Stimulated activated CD8-positive, alpha-beta memory T cell treated with anti-CD3 and anti-CD28 coated beads, Interleukin-4, amount 100 ng/mL, for 48 hours (primary cell): ENCODE measurements around the gene DBN1.

Experiments used
- DNase-seq: peaks from one replicate; pipeline ENCODE4 v3.0.0-alpha.2; 2020

Gene DBN1

DNA sequence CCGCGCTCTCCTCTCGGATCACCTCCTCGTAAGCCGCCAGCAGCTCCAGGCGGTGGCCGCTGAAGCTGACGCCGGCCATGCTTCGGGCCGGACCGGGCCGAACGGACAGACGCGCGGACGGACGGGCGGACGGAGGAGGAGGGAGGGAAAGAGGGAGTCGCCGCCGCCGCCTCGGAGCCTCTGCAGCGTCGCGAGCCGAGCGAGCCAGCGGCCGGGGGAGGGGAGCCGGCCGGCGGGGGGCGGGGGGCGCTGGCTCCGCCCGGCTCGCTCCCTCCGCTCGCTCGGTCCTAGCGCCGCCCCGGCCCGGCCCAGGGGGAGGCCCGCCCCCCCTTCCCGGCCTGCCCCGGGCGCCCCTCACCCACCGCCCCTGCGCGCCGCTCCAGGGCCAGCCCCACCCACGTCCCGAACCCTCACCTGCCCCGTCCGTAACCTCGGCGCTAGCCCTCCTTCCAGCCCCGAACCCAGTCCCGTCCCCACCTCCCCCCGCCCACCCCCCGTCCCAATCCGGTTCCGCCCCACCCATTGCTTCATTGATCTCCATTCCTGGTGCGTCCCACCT, at the start of gene DBN1:
Gene DBN1, minus strand, starts transcription at position 192 of the 559 bp plus-strand sequence. Its CDS starts 113 bp downstream, at position 79.
- no peak for DNase-seq

DNA sequence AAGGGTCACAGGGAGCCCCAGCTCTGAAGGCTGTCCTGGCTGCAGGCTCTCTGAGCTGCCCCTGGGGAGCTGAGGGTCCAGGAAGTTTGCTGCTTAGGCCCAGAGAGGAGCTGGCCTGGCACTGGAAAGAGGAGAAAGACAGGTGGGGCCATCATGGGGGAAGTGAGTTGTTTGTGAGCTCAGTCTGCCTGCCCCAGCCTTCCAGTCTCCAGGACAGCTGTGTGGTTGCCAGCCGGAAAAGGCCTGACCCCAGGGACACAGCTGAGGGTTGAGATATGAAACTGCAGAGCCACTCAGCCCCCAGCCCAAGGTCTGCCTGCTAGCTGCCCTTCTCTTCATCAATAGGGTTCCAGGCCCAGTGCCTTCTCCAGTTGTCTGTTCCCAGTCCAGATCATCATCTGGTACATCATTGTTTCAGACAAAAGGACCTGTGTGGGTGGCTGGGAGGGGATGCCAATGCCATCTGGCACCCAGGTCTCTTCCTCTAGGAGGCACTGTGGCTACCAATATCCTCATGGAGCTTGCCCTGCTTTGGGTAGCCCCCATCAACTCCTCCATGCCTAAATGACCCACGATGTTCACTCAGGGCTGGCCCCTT, 47.6 kb upstream of the DBN1 start:
- DNase-seq: no peak

DNA sequence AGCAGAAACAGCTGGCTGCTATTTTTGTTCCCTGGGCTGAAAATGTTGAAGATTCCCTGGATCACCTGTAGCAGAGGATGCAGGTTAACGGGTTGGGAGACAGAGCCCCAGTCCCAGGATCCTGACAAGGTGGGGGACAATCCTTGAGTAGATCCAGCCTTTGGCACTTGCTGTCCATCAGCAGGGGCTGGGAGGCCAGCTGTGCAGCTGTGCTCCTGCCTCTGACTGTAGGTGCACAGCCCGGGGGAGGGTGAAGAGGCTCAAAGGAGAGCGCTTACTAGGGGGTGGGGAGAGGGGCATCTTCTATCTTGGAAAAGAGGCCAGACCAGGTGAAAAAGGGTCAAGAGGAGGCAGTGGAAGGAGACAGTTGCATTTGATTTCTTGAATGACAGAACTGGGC, 46.8 kb upstream of the DBN1 start:
- no peak for DNase-seq

DNA sequence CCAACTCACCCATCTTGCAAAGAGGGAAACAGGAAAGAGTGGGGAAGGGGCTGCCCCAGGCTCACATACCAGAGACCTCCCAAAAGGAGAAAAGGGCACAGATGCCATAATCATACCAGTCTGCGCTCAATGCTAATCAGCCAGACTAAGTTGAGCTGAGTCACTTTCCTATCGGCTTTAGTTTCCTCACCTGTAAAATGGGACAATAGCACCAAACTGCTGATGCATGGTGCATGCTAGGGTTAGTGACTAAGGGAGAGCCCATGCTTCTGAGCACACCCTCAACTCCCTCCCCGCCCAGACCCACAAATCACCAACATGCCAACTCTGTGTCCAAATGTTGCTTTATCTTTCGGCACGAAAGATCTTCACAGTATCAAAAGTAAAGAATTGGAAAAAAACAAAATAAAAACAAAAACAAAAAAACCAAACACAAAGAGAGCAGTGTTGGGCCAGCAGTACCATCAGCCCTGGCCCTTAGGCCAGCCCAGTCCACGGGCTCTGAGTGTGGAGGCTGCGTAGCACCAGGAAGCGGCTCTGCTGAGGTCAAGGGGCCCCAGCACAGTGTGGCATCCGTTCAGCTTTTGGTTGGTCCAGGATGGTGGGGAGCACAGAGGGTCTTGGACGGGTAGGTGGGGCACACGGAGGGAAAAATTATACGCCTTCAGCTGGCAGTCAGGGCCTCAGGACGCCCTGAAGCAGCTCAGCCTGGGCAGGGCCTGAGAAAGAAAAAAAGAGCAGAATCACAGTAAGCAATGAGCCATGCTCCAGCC, 46.2 kb upstream of the DBN1 start:
- DNase-seq: no peak

DNA sequence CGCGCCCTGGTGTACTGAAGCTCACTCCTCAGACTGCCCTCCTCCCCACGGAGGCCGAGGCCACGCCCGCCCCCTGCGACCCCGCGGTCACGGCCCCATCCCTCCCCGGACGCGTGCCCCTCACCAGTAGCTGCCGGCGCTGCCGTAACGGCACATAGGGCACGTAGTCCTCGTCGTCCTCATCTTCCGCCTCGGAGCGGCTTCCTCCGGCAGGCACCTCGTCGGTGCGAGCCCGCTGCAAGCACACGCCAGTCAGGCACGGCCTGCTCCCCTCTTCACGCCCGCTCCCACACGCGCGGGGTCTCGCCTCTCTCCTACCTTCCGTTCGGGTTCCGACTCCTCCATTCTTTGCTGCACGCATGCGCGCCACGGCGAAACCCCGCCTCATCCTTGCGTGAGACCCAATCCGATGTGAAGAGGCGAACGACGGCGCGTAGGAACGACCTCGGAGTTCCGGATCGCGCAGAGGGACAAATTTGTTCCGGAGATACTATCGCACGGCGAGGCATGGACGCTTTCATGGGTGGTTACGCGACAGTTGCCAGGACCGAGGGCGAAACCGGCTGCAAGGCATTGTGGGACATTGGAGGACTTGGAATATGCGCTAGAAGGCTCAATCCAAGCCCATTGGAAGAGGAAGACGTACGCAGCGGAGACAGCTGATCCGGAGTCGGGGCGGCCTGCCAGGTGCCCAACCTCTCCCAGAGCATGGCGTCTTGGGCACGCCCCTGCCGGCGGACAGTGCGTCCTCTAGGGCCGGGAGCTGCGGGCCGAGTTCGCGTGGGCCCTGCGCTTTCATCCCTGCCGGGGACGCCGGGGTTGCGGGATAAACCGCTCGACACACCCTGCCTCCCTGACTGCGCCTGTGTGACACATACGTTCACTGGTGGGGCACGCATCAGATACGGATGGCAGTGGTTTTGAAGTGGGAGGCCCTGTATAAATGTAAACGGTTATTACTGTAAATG, 43.5 kb upstream of the DBN1 start, which contains the start of gene DDX41:
Gene DDX41, minus strand, starts transcription at position 361 of the 968 bp plus-strand sequence. Its CDS starts 16 bp downstream, at position 345.
- DNase-seq: peak; percentile 97

DNA sequence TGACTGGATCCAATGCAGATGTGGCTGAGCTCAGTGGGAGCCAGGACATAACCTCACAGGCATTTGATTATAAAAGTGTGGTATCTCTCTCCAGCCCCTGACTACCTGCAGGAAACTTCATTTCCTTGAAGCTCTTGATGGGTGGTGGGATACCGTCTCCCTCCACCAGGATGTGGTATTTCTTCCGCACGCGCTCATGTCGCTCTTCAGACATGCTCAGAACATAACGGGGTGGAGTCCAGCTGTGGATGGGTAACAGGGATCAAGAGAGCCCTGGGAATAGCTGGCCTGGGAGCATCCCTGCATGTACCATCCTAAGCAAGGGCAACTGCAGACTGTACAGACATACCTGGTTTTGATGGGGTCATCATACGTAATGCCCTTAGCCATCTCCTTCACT, 42.1 kb upstream of the DBN1 start:
- DNase-seq: no peak

DNA sequence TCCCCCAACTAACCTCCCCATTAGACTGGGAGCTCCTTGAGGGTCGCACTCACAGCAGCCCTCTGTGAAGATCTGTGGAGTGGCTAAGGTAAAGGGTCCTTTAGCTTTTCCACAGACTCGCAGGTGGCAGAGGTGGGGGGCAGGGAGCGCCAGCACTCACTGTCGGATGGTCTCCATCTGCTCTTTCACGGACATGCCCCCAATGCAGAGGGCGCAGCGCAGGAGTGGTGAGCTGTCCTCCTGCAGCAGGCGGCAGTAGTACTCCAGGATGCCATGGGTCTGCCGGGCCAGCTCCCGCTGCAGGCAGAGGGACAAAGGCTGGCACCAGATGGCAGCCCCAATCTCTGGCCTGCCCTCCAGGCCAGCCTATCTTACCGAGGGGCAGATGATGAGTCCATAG, 41.1 kb upstream of the DBN1 start:
- DNase-seq: no peak

DNA sequence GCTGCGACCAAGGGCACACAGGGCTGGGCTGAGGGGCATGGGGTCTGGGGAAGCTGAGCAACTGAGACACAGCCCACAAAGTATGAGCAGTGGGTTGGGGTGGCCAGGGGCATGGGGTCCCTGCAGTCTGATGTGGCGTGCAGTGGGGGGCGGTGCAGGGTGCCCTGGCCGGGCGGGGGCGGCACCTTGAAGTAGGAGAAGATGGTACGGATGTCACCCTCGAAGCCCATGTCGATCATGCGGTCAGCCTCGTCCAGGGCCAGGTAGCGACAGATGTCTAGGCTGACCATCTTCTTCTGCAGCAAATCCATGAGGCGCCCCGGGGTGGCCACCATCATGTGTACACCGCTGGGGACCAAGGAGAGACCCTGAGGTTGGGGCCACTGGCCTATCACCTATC, 40.1 kb upstream of the DBN1 start:
- DNase-seq: no peak

DNA sequence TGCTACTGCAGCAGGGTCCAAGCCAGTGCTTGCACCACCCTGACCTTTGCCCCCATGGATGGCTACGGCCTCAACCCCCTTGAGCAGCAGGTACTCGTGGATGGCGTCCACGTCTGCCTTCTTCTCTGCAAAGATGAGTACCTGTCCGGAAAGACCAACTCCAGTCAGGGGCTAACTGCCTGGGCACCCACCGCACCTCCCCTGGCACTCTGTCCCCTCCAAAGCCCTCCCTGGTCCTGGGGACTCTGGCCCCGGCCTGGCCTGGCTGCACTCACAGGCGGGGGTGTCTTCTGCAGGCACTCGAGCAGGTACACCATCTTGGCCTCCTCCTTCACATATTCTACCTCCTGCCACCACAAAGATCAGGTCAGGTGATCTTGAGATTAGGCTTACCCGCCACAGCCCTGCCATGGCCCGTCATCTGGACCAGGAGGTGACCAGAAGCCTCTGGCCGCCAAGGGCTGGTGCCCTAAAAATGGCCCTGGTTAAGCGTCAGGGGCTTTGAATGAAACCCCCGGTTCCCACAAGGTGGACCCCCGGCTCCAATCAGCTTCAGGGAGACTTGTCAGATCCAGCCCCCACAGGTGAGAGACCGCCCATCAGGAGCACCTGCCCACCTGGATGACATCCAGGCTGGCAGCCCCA, 39.4 kb upstream of the DBN1 start:
- DNase-seq: no peak

DNA sequence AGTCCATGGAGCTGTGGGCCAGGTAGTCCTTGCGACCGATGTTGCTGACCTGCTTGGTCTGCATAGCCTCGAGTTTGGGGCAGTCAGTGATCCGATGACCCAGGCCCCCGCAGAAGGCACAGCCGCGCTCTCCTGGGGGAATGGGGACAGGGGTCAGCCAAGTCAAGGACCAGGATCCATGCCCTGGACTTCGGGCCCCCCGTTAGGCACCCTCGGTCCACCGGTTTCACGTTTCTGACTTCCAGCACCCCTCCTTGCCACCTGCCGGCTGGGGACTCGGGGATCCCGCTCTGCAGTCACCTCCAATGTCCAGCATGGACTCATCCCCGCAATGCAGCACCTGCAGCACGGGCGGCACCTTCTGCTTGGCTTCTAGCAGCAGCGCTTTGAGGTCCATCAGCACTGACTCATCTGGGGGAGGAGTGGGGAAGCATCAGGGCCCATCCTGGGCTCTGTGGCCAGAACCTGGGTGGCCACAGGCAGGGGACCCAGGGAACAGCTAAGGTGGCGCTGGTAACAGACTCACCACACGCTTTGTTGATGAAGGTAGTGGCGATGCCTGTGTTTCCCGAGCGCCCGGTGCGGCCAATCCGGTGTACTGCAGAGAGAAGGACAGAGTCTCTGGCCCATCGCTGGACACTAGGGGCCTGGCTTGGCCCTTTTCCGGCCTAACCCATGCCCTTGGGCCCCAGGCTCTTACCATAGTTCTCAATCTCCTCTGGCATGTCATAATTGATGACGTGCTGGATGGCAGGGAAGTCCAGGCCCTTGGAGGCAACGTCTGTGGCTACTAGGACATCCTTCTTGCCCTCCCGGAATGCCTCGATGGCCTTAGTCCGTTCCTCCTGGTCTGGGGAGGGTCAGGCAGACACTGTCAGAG, 38.6 kb upstream of the DBN1 start:
- DNase-seq: no peak

DNA sequence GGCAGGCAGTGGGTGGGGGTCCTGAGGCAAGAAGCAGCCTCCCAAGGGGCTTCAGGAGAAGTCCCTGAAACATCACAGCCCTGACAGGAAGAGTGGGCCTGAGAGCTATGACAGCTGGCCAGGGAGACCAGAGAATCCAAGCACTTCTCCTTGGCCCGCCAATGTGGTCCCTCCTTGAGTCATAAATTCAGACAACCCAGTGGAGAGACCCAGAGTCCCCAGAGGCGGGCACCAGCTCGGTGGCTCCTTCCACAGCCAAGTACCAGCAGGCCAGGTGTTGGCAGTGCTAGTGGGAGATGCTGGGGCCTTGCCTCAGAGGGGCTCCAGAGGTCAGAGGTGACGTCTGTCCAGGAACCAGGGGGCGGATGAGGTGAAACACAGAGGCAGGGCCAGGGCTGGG, 37.7 kb upstream of the DBN1 start:
- DNase-seq: no peak

DNA sequence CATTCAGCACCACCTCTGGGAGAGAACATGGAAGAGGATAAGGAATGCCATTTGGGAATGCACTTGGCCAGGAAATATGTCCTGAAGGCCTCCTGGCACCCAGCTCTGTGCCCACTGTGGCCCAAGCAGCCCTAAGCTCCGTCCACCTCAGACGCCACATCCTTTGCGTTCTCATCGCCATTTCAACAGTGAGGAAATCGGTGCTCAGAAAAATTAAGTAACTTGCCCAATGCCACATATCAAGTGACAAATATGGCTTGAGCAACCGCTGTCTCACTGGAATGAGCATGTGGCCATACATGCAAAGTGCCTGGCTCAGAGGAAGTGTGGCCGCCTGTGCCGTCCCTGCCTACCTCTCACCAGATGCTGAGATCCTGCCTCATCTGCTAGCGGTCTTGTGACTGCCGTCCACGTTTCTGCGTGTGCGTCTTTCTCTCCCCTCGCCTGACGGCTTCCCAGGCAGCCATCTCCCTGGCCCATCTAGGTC, 37.2 kb upstream of the DBN1 start:
- DNase-seq: no peak

DNA sequence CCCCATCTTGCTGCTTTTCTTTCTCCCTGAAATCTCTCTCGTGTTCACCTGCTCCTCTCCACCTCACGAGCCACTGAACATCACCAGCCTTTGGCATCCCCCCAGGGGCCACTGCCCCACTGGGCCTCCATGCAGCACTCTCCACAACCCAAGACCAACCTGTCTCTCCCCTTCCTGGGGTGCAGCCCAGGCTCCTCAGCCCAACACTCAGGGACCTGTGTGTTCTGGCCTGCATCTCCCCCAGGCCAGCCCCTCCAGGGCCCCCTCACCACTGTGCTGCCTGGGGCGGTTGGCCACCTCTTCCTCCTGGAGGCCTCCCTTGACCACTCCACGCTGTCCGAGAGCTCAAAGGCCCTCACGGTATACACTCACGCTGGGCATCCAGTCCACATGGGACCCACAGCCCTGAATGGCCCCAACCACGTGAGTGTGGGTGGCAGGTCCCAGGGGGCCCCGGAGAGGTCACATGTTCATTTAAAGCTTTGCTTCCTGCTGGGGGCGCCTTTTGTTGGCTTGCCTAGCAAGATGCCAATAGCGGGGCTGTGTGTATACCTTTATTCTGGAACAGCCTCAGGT, 36.6 kb upstream of the DBN1 start:
- no peak for DNase-seq

DNA sequence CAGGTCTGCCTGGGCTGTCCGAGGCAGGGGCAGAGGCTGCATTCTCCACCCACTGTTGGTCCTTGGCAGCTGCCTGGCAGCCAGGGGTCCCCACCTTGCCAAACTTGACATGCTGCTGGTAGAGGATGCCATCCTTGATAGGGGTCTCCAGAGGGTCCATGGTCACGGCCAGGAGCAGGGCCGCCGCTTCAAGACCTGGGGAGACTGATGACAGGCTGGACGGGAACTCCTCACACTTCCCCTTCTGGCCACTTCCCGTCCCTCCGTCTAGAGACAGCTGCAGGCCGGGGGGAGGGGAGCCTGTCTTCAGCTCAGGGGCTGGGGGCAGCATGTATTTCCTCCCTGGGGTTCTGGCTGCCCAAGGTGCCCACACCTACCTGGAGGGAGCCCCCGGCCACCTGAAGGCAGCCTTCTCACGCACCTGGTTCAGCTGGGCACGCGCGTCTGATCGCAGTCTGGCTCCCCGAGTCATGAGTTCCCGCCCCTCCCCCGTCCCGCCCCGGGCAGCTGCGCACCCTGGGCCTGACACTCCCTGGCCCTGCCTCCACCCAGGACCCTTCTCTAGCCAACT, 36.0 kb upstream of the DBN1 start, which contains the start of gene DOK3:
Gene DOK3, minus strand, starts transcription at position 446 of the 571 bp plus-strand sequence. Its CDS starts 286 bp downstream, at position 160.
- no peak for DNase-seq

DNA sequence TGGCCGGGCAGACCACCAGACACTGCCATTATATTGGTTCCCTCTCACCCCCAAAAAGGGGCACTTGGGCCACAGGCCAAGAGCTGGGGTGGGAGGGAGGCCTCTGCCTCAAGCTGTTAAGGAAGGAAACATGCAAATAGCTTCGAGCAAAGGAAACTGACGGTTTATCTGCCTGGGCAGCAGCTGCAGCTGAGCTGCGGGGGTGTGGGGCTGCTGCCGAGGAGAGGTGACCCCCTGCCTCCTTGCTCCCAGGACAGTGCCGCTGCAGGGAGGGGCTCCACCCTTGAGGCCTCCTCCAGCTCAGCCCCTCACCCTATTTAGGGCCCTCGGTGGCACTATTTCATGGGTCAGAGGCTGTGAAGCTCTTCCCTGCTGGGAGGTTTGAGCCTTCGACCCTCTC, 35.4 kb upstream of the DBN1 start:
- no peak for DNase-seq

DNA sequence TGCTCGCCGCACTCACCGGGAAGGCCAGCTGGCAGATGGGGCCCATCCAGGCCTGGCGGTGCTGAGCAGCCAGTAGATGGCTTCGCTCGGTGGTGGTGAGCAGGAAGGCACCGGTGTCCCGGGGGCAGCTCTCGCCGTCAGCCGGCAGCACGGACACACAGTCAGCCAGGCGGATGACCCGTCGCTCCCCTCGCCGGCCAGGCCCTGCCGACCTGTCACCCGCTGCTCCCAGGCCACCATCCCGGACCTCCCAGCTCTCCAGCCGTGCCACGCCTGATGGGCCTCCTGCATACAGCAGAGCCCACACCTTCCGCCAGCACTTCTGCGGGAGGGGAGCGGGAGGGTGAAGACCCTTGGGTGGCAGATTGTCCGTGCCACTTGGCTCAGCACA, 34.8 kb upstream of the DBN1 start:
- DNase-seq: no peak

DNA sequence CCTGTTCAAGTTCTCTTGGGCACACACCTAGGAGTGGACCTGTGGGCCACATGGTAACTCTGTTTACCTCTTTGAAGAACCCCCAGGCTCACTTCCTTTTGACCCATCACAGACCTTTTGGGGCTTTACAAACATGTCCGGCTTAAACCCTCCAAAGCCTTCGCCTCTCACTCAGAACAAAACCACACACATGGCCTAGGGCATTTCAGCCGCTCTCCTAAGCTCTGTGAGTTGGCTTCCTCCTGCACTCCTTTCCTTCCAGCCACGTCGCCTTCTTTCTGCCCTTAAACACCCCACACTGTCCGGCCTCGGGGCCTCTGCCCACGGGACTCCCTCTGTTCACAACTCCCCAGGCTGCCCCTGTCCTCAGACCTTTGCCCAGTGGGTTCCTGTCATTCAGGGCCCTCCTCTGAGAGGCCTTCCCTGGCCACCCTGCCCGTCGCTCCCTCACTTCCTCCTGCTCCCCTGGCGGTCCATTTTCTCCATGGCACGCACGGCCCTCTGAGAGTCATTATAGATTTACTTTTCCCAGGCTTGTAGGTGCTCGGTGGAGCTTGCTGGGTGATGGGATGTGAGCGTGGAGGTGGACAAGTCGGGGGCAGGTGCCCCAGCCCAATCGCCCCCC, 34.3 kb upstream of the DBN1 start:
- DNase-seq: no peak

DNA sequence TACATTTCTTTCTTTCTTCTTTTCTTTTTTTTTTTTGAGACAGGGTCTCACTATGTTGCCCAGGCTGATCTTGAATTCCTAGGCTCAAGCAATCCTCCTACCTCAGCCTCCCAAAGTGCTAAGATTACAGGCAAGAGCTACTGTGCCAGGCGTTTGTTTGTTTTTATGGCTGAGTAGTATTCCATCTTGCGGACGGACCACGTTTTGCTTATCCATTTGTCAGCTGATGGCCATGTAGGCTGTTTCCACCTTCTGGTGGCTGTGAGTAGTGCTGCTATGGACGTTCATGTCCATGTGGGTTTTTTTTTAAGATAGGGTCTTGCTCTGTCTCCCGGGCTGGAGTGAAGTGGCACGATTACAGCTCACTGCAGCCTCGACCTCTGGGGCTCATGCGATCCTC, 33.7 kb upstream of the DBN1 start:
- DNase-seq: no peak

DNA sequence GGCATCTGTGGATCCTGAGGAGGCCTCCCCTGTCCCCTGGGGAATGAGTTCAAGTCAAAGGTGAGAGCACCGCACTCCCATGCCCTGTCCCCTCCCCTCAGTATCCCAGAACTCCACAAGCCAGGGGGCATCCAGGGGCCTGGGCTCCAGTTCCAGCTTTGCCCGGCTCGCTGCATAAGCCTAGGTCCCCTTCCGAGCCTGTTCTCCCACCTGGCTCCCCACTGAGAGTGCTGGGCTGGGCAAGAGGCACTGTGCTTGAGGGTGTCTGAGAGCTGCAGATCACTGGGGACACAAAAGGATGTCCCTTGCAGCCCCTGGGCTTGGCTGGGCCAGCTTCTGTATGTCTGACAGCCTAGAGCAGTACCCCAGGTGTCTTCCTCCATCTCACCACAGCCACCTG, 31.6 kb upstream of the DBN1 start:
- no peak for DNase-seq
